HepG2 (cell line): ENCODE data around the gene SMARCE1. TPM values are rescaled to one million over a fixed set of nuclear protein-coding genes. Genes with fewer than 3 reads are reported as not detected.
A peak's percentile ranks its signal among the peaks of the same experiment; 100 is the strongest.

ENCODE experiments used
- ARNT2 ChIP-seq: sonication (generic); formaldehyde crosslinking; IDR thresholded peaks from 2 replicates; pipeline ENCODE4 v1.8.0; 2022; ENCODE audit warnings: mild to moderate bottlenecking, low read depth, missing genetic modification reagents, moderate library complexity
- DRAP1 ChIP-seq: IDR thresholded peaks from 2 replicates; pipeline ENCODE4 v1.6.1; 2016; ENCODE audit warnings: missing genetic modification reagents, missing compliant biosample characterization
- FOSL1 ChIP-seq: sonication (generic); formaldehyde crosslinking; IDR thresholded peaks from 2 replicates; pipeline ENCODE4 v1.9.0; 2021; ENCODE audit warnings: missing genetic modification reagents, borderline replicate concordance
- FOXC1 ChIP-seq: sonication (generic); formaldehyde crosslinking; IDR thresholded peaks from 2 replicates; pipeline ENCODE4 v1.8.0; 2022; ENCODE audit warnings: mild to moderate bottlenecking, missing genetic modification reagents, borderline replicate concordance
- GMEB2 ChIP-seq: IDR thresholded peaks from 2 replicates; pipeline ENCODE4 v1.6.1; 2016; ENCODE audit warnings: missing biosample characterization, missing genetic modification reagents, low read depth
- KAT2B ChIP-seq: fragments of 150-350 bp; IDR thresholded peaks from 2 replicates; pipeline ENCODE4 v1.6.1; 2014; ENCODE audit warnings: low read depth, low read length, borderline replicate concordance
- KDM2A ChIP-seq: sonication (generic); formaldehyde crosslinking; IDR thresholded peaks from 2 replicates; pipeline ENCODE4 v1.4.0; 2020; ENCODE audit warnings: low read depth, missing genetic modification reagents, borderline replicate concordance
- MAFF ChIP-seq: IDR thresholded peaks from 2 replicates; pipeline ENCODE4 v1.6.1; 2011; ENCODE audit warnings: low read depth, low read length, improper control_type of control experiment
- MAZ ChIP-seq, 2 experiments: sonication (generic) in 1 of 2; formaldehyde crosslinking in 1 of 2; IDR thresholded peaks; 2 replicates each; pipeline versions ENCODE4 v1.5.0 to v1.6.1; 2012 to 2020; ENCODE audit warnings: low read depth in 2 of 2, mild to moderate bottlenecking in 2 of 2, borderline replicate concordance in 1 of 2, improper control_type of control experiment in 1 of 2, low read length in 1 of 2, missing genetic modification reagents in 1 of 2, moderate library complexity in 1 of 2
- MIXL1 ChIP-seq: IDR thresholded peaks from 2 replicates; pipeline ENCODE4 v1.6.1; 2016
- MYC ChIP-seq: sonication (generic); formaldehyde crosslinking; IDR thresholded peaks from 2 replicates; pipeline ENCODE4 v1.9.0; 2021; ENCODE audit warnings: missing genetic modification reagents, borderline replicate concordance
- SCMH1 ChIP-seq: sonication (generic); formaldehyde crosslinking; IDR thresholded peaks from 2 replicates; pipeline ENCODE4 v1.9.0; 2021; ENCODE audit warnings: missing genetic modification reagents, mild to moderate bottlenecking, borderline replicate concordance
- SMYD3 ChIP-seq: sonication (generic); formaldehyde crosslinking; IDR thresholded peaks from 2 replicates; pipeline ENCODE4 v1.8.1; 2023; ENCODE audit warnings: mild to moderate bottlenecking, missing genetic modification reagents
- TP53 ChIP-seq: sonication (generic); formaldehyde crosslinking; conservative IDR thresholded peaks from 2 replicates; pipeline ENCODE4 v1.4.0; 2020; ENCODE audit warnings: missing genetic modification reagents
- ZBTB10 ChIP-seq: sonication (generic); formaldehyde crosslinking; IDR thresholded peaks from 2 replicates; pipeline ENCODE4 v1.4.0; 2020; ENCODE audit warnings: missing genetic modification reagents, borderline replicate concordance
- ZMYM4 ChIP-seq: sonication (generic); formaldehyde crosslinking; IDR thresholded peaks from 2 replicates; pipeline ENCODE4 v1.8.1; 2023; ENCODE audit warnings: mild to moderate bottlenecking, missing genetic modification reagents
- ZNF530 ChIP-seq: sonication (generic); formaldehyde crosslinking; IDR thresholded peaks from 2 replicates; pipeline ENCODE4 v1.5.0; 2020; ENCODE audit warnings: low read depth, mild to moderate bottlenecking, missing genetic modification reagents
- ZSCAN5A ChIP-seq: sonication (generic); formaldehyde crosslinking; IDR thresholded peaks from 2 replicates; pipeline ENCODE4 v1.8.0; 2022; ENCODE audit warnings: mild to moderate bottlenecking, missing genetic modification reagents, borderline replicate concordance
- polyA plus RNA-seq, 8 experiments: library from polyadenylated mRNA; depleted of rRNA in 3 of 8; stranded (reverse) in 7 of 8; unstranded in 1 of 8; fragments of >200 nt; fragmentation: Illumina TruSeq in 4 of 8; extraction: Trizol in 4 of 8; gene quantifications; 2 replicates each; pipeline versions ENCODE4 v1.2.1 to v1.2.3, GENCODE V29; 2011 to 2016; ENCODE audit warnings: low read depth in 4 of 8, missing spikeins in 1 of 8, mixed read lengths in 1 of 8; ENCODE audit not compliant: insufficient read depth in 1 of 8
- total RNA-seq, 5 experiments: library from RNA; depleted of rRNA; stranded (reverse); fragments of >200 nt; fragmentation: Illumina TruSeq; extraction: Trizol; gene quantifications; 2 replicates each; pipeline ENCODE4 v1.2.3, GENCODE V29; 2016; ENCODE audit warnings: low read depth in 1 of 5

Gene SMARCE1
- total and polyA plus RNA-seq, 2 of the 13 experiments (the other 11 are each of a cell fraction or from before 2014, with no cell fraction given) = 43.5 to 127 TPM

- no peak for TF ChIP-seq ZBTB10 (CRISPR knock-in tag)
- TF ChIP-seq FOXC1 = no peak
- no peak for TF ChIP-seq TP53 (CRISPR knock-in tag)
- 0 out of 2 replicates have a peak, but pooled peaks have one; percentile 42 for TF ChIP-seq DRAP1 (CRISPR knock-in tag)
- no peak for TF ChIP-seq ZNF530
- no peak for TF ChIP-seq GMEB2 (CRISPR knock-in tag)
- no peak for TF ChIP-seq SMYD3 (CRISPR knock-in tag)
- no peak for TF ChIP-seq ZSCAN5A (CRISPR knock-in tag)
- TF ChIP-seq MIXL1 (CRISPR knock-in tag) = peak; percentile 66; the same call in 1 of the 2 replicates
- TF ChIP-seq KAT2B = no peak
- TF ChIP-seq ZMYM4 (CRISPR knock-in tag) = peak; percentile 35; the same call in 1 of the 2 replicates
- TF ChIP-seq ARNT2 (CRISPR knock-in tag) = no peak
- TF ChIP-seq SCMH1 (CRISPR knock-in tag) = no peak
- no peak for TF ChIP-seq MAZ (IDR thresholded peaks at IDR 0.05; ENCODE audit: borderline replicate concordance, low read depth, low read length)
- TF ChIP-seq MAZ (CRISPR knock-in tag; IDR thresholded peaks at IDR 0.05; ENCODE audit: low read depth) = no peak; the same call in 1 of the 2 replicates
- peak; percentile 68 for TF ChIP-seq KDM2A (CRISPR knock-in tag)
- no peak for TF ChIP-seq MYC (CRISPR knock-in tag)
- TF ChIP-seq MAFF = no peak
- TF ChIP-seq FOSL1 (CRISPR knock-in tag) = no peak
Observed at GRCh38 chr17:40615068-40615840, 32.4 kb downstream of the SMARCE1 start (continued).
